Brain pericyte (primary cell): Measurements from ENCODE around the gene RAB17.

Experiments
- DNase-seq: peaks from one replicate; pipeline ENCODE4 v3.0.0-alpha.2; 2012; ENCODE audit warnings: low read depth, low spot score

The RAB17 gene

GRCh38 chr2:237538901-237539300, 51.6 kb downstream of the RAB17 start:
- DNase-seq, result no peak

DNA sequence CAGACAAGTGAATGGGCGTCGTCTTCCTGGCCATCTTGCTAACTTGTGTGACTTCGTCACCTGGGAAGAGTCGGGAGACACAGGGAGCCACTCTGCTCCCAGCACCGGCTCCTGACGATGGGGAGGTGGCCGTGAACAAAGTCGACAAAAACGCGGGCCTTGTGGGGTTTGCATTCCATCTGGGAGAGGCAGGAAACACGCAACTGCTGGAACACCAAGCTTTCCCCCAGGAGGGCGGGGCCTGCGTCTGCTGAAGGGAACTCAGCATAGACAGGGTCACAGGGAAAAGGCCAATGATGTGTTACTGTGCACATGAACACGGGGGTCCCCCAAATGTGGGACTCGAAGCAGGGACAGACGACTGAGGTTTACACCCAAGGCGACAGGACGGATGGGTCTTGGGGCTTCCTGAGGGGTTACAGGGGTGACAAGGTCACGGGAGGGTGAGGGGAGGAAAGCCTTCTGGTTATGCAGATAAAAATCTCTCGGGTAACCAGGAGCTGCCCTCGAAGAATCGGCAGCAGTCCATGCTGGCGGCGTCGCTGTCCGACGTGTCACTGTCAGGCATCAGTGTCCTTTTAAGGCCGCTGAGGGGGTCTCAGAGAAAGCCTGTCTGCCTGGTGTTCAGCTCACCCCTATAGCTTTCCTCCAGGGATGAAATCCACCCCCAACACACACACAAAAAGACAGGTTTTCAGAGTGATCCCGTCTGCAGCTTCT, 52.4 kb downstream of the RAB17 start:
- DNase-seq, result no peak

DNA sequence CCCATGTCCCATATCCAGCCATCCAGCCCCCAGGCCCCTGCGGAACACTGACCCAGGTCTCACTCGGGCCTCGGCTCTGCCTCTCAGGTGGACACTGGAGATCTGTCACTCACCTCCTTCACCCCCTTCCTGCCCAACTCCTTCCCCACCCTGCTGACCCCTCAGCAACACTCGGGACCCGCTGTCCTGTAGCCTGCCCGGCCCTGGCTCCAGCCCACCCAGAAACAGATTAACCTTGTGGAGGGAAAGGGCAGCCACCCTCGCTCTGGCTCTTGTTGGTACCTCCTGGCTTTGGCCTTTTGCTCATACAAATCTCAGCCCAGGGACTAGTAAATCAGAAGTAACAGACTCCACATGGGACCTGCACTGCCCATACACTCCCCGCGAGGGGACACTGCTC, 53.9 kb downstream of the RAB17 start:
- no peak for DNase-seq

GRCh38 chr2:237536083-237536415, 54.5 kb downstream of the RAB17 start:
- DNase-seq, result no peak

GRCh38 chr2:237535385-237536082, 55.0 kb downstream of the RAB17 start:
- DNase-seq, result no peak

DNA sequence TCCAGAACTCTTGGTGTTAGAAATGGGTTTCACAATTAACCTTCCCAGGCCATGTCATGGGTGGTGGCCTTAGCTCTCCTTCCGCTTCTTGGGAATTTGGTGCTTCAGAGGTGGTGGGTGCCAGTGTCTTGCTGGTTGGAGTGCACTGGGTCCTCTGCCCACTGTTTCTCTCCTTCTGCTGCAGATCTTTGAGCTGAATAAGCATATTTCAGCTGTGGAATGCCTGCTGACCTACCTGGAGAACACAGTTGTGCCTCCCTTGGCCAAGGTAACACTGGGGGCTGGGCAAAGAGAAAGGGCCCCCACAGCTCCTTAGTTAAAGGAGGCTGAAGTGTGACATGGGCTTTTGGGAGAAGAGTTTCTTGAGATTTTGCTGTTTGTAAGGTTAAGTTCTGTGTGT, 56.2 kb downstream of the RAB17 start:
- DNase-seq, result no peak

- DNase-seq, result no peak
Observed at GRCh38 chr2:237533668-237534161, 56.8 kb downstream of the RAB17 start.

DNA sequence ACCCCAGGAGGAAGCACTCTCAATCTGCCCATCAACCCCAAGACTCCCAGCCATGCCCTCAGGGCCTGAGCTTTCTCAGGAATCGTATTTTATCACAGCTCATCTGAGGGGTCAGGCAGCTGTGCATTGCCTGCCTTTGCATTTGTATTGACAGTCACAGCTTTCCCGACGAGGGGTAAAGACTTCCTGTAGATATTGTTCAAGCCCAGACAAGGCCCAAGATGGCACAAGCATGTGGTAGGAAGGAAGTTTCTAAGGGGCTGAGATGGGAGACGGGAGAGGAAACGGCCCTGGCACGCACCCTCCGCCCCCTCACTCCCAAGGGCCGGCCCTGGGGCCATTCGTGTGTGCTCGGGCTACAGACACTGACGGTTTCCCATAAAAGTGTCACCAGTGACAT, 58.4 kb downstream of the RAB17 start:
- no peak for DNase-seq

DNA sequence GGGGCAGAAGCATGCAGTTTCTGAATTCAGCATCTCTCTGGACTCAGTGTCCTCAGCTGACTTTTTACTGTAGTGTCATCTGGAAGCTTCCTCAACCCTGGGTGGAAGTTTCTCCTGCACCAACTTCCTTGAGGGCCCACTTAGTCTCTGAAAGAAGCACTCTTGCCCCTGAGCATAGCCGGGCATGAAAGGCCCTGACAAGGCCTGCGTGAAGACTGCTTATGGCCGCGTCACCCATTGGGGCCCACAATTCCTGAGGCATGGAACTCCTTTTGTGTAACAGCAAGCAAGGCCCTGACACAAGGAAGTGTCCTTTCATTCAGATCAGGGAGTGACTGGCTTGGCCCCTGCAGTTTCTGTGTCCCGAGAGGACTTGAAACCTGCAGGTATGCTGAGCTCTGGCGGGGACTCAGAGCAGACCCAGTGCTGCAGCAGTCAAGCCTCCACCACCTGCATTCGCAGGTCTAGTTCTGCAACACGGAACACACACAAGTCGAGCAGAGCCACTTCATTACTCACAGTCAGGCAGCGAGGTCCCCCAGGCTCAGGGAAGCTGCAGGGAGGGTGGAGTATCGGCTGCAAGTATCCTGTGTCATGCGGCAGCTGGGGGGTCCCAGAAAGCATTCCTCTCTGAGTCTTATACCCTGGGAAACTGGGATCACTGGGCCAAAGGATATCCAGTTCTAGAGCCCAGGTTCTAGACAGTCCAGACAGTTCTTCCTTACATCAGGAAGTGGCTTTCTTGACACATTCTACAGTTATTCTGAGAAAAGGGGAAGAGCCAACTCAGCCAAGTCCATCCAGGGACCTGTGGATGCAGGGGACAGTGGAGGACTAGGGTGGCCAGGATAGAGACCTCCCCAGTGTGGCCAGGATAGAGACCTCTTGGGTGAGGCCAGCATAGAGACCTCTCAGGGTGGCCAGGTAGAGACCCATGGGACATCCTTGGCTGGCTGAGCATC, 59.8 kb downstream of the RAB17 start:
- DNase-seq, result no peak

GRCh38 chr2:237529452-237530402, 60.8 kb downstream of the RAB17 start:
- no peak for DNase-seq

- DNase-seq, result no peak
Observed at GRCh38 chr2:237527766-237528165, 62.8 kb downstream of the RAB17 start.

DNA sequence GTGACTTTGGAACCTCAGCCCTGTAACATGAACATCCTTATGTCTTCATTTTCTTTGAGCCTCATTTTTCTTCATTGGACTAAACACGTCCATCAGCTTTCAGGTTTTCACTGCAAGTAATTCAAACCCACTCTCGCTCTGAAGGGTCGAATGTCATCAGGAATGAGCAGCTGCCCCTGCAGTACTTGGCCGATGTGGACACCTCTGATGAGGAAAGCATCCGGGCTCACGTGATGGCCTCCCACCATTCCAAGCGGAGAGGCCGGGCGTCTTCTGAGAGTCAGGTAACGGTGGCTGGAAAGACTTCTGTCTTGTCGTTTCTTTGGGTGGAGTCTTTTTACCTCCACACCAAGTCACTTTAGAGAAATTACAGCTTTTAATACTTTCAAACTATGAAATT, 63.3 kb downstream of the RAB17 start:
- no peak for DNase-seq

DNA sequence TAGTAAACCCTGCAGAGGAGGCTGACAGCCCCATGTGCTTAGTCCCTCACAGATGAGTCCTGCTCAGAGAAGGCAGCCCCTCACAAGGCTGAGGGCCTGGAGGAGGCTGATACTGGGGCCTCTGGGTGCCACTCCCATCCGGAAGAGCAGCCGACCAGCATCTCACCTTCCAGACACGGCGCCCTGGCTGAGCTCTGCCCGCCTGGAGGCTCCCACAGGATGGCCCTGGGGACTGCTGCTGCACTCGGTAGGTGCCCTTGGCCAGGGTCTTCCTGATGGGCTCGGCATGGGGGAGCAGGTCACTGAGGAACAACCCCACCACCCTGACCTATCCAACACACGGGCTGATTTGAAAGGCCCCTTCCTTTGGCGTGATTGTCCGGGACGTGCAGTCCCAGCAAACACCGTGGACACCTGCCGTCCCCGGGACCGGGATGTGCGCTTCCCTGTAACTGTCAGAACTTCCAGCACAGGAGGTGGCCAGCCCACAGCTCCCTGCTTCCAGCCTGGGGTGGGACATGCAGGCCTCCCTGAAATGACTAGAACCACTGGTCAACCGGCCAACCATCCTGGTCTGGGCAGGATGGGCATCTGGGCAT, 64.9 kb downstream of the RAB17 start:
- no peak for DNase-seq

DNA sequence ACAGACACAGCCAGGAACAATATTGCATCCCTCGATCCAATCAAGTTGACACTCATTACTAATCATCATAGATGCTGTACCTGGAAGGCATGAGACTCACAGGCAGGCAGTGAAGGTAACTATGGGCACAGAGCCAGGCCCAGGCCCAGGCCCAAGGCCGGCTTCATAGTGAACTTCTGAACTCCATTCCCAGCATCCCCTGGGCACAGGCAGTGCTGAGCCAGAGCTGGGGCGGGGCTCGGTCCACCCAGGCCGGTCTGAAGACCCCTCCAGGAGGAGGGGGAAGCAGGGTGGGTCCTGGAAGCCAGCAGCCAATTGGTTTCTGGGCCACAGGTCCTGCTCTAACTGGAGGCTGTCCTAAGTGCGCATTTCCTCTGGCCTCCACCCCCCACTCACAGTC, 65.9 kb downstream of the RAB17 start:
- no peak for DNase-seq
